Mucosa of descending colon (tissue), 3 donors: ENCODE data around the gene CFTR. TPM values are rescaled to one million over a fixed set of nuclear protein-coding genes. Genes with fewer than 3 reads are reported as not detected.
"Not testable (repeated sequence)": the region's sequence is repeated elsewhere in the genome, so short reads cannot be mapped to it uniquely, and the experiment has no call there.

Source experiments
- ATAC-seq: fragments of 200-7000 bp; cut with Tn5 transposase; one replicate; pipeline ENCODE4 v1.9.1; 2020; ENCODE audit warnings: mild to moderate bottlenecking, moderate library complexity
- DNase-seq, 3 donors: peaks; one replicate each; pipeline ENCODE4 v3.0.0-alpha.2; 2020
- H3K36me3 ChIP-seq: fragments of 200-600 bp; one replicate; pipeline ENCODE4 v1.8.0; 2021; ENCODE audit warnings: low read depth, mild to moderate bottlenecking
- H3K4me1 ChIP-seq: fragments of 200-600 bp; one replicate; pipeline ENCODE4 v1.8.0; 2021; ENCODE audit warnings: low read depth, mild to moderate bottlenecking
- H3K4me3 ChIP-seq: fragments of 200-600 bp; one replicate; pipeline ENCODE4 v1.8.0; 2021; ENCODE audit warnings: mild to moderate bottlenecking
- H3K9me3 ChIP-seq: fragments of 200-600 bp; one replicate; pipeline ENCODE4 v1.8.0; 2021; ENCODE audit warnings: mild to moderate bottlenecking
- intact Hi-C, 2 donors: fragments of 100-400 bp; cut with DNase I in 1 of 2; cut with micrococcal nuclease in 1 of 2; formaldehyde crosslinking; loops; one replicate each; pipeline versions ENCODE4 v1.11.0 to v1.11.1; 2022; cut with DNase I, micrococcal nuclease
- total RNA-seq, 3 donors: library from RNA; stranded (reverse); fragmentation: NEBNext Ultra II Directional in 2 of 3; extraction: Animal tissue kit (Norgen Biotek cat#: 25700) in 2 of 3; gene quantifications; one replicate each; pipeline versions ENCODE4 v1.2.1 to v1.2.4, GENCODE V29; 2021 to 2023
- TF ChIP-seq, protein P1 (sequence below): fragments of 200-600 bp; IDR thresholded peaks from one replicate; pipeline ENCODE4 v1.8.0; 2022; ENCODE audit warnings: antibody characterized with exemption, mild to moderate bottlenecking
- donor health status: DM: no; HTN: no; CAD: no; lungs with moderate emphysema.
- donor health status: DM: no; HTN: no; CAD: no.
- donor health status: DM: no; HTN: yes; CAD: no.

Gene CFTR
- total RNA-seq, 3 donors from 2014 or later: 85.9 to 176 (median 94.9) TPM

GRCh38 chr7:117448655-117449054 is 31.2 kb upstream of the CFTR start:
- H3K4me1 ChIP-seq: no peaks in the 10 kb centered on the region
- H3K4me3 ChIP-seq: no peak overlapping the region
- intact Hi-C loops: no loop called here
- DNase-seq: no peak
- H3K36me3 ChIP-seq: no peaks in the 10 kb centered on the region
- no peak for ATAC-seq
- TF ChIP-seq, protein P1, sequence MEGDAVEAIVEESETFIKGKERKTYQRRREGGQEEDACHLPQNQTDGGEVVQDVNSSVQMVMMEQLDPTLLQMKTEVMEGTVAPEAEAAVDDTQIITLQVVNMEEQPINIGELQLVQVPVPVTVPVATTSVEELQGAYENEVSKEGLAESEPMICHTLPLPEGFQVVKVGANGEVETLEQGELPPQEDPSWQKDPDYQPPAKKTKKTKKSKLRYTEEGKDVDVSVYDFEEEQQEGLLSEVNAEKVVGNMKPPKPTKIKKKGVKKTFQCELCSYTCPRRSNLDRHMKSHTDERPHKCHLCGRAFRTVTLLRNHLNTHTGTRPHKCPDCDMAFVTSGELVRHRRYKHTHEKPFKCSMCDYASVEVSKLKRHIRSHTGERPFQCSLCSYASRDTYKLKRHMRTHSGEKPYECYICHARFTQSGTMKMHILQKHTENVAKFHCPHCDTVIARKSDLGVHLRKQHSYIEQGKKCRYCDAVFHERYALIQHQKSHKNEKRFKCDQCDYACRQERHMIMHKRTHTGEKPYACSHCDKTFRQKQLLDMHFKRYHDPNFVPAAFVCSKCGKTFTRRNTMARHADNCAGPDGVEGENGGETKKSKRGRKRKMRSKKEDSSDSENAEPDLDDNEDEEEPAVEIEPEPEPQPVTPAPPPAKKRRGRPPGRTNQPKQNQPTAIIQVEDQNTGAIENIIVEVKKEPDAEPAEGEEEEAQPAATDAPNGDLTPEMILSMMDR: no peak
- H3K9me3 ChIP-seq: peaks cover 2% of the 10 kb centered on the region

DNA sequence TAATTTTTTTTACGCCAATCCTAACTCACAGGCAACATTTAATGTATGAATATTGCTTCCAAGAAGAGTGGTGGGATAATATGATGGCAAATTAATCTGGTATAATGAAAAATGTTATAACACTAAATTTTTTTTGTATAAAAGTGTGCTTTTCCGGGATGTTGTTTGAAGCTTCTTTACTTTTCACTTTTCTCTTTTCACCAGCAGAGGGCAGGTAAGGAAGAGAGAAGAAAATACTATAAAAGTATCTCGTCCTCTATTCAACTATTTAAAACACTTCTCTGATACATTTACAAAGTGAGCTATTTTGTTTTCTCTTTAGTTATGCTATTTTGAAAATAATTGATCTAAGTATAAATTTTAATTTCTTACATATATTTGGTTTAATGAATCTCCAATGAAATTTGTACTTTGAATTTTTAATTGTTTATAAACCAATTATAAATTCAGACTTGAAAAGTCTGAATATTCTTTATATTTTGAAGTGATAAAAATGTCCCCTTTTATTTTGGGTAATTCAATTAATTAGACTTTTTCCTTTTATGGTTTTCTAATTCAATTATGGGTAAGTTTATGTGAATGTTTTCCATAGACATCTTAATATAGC is 20.7 kb upstream of the CFTR start:
- Histone ChIP-seq H3K36me3 (no peaks in the 10 kb centered on the region), H3K4me1 (no peaks in the 10 kb centered on the region), H3K9me3 (no peaks in the 10 kb centered on the region), H3K4me3 (no peak overlapping the region)
- ATAC-seq: peak; percentile 44
- intact Hi-C loops: no loop called here
- DNase-seq: no peak
- TF ChIP-seq, protein P1: peak; percentile 8

- no peak overlapping the region for H3K4me3 ChIP-seq
- DNase-seq (no peak), ATAC-seq (no peak)
- no peaks in the 10 kb centered on the region for H3K36me3 ChIP-seq
- H3K9me3 ChIP-seq: no peaks in the 10 kb centered on the region
- H3K4me1 ChIP-seq: no peaks in the 10 kb centered on the region
- intact Hi-C loops: no loop called here
- TF ChIP-seq, protein P1: no peak
Measured at GRCh38 chr7:117459735-117460134, 20.1 kb upstream of the CFTR start.

GRCh38 chr7:117460815-117461214 is 19.0 kb upstream of the CFTR start:
- H3K4me1 ChIP-seq, ATAC-seq, H3K36me3 ChIP-seq, DNase-seq, H3K4me3 ChIP-seq, intact Hi-C loops, H3K9me3 ChIP-seq: not testable (repeated sequence)

GRCh38 chr7:117468174-117468573 is 11.7 kb upstream of the CFTR start:
- Histone ChIP-seq H3K4me1 (no peaks in the 10 kb centered on the region), H3K36me3 (no peaks in the 10 kb centered on the region), H3K4me3 (no peak overlapping the region), H3K9me3 (no peaks in the 10 kb centered on the region)
- TF ChIP-seq, protein P1: no peak
- intact Hi-C loops: no loop called here
- ATAC-seq (no peak), DNase-seq (no peak)

DNA sequence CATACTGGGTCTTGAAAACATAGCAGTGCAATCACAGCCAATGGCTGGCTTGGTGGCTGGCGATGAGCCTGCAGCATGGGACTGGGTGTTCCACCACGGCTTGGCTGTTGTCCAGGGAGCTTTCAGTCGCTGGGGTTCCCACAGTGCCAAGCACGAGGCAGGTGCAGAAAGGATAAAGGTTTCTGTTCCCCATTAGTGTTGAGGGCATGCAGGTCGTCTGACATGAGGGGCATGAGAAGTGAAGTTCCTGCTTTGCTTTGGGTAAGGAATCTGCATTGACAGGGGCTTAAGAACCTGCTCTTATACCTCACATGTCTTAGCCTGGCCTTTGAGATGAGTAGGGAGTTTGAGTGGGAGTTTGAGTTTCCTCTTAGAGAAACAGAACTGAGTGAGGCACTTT is 9.0 kb upstream of the CFTR start:
- intact Hi-C loops: no loop called here
- no peaks in the 10 kb centered on the region for H3K36me3 ChIP-seq
- ATAC-seq (peak; percentile 41), DNase-seq (peak in 2 of 3 donors; percentile 23 to 33)
- H3K4me3 ChIP-seq: no peak overlapping the region
- H3K4me1 ChIP-seq: no peaks in the 10 kb centered on the region
- TF ChIP-seq, protein P1: no peak
- no peaks in the 10 kb centered on the region for H3K9me3 ChIP-seq
